ENCODE data around the gene RBP3.

Gene RBP3

GRCh38 chr10:47350671-47351640, 2.8 kb downstream of the RBP3 start:
- Histone ChIP-seq H3K36me3 (ENCODE audit: control insufficient read depth in 2 of 2, insufficient read depth in 1 of 2, low read length in 2 of 2) (no peaks in the 10 kb centered on the region), H3K9me3 (ENCODE audit: control insufficient read depth, insufficient read depth, low read depth, low read length) (no peaks in the 10 kb centered on the region), H3K4me3 (ENCODE audit: low read depth, low read length) (no peak overlapping the region), H3K4me1 (ENCODE audit: control insufficient read depth, insufficient read depth, low read length) (peaks cover 3% of the 10 kb centered on the region; the same call in 1 of the 2 replicates), H3K27ac (ENCODE audit: extremely low read depth, low read depth, low read length) (no peak overlapping the region)
- POLR2A ChIA-PET, result interaction anchor here (0.6 kb wide), 1 partner anchor 68 kb away, joined by 3 read pairs; no protein-coding TSS in a partner anchor
- TF ChIP-seq ZFP37 (tag by site-specific recombination; IDR thresholded peaks at IDR 0.05) (no peak), KLF9 (tag by site-specific recombination; IDR thresholded peaks at IDR 0.05; ENCODE audit: low read depth) (no peak), ZNF549 (tag by site-specific recombination; IDR thresholded peaks at IDR 0.05) (no peak), KLF16 (tag by site-specific recombination; IDR thresholded peaks at IDR 0.05) (no peak), ZNF560 (tag by site-specific recombination; IDR thresholded peaks at IDR 0.05; ENCODE audit: borderline replicate concordance) (no peak), WT1 (tag by site-specific recombination; IDR thresholded peaks at IDR 0.05) (no peak), ZNF138 (tag by site-specific recombination; IDR thresholded peaks at IDR 0.05; ENCODE audit: borderline replicate concordance) (no peak), ZNF132 (tag by site-specific recombination; IDR thresholded peaks at IDR 0.05; ENCODE audit: borderline replicate concordance) (no peak), ZNF362 (tag by site-specific recombination; IDR thresholded peaks at IDR 0.05) (no peak), ZNF792 (tag by site-specific recombination; IDR thresholded peaks at IDR 0.05) (no peak), TRIM28 (IDR thresholded peaks at IDR 0.05; ENCODE audit: borderline replicate concordance, low read length) (no peak), ZNF174 (tag by site-specific recombination; IDR thresholded peaks at IDR 0.05) (no peak), ZNF416 (tag by site-specific recombination; IDR thresholded peaks at IDR 0.05) (no peak), ZNF121 (tag by site-specific recombination; IDR thresholded peaks at IDR 0.05) (no peak), ZNF473 (tag by site-specific recombination; IDR thresholded peaks at IDR 0.05) (no peak), ZNF175 (tag by site-specific recombination; IDR thresholded peaks at IDR 0.05) (no peak), ZNF488 (tag by site-specific recombination; IDR thresholded peaks at IDR 0.05) (no peak), MEIS1 (CRISPR knock-in tag; IDR thresholded peaks at IDR 0.05; ENCODE audit: borderline replicate concordance) (no peak)
- CTCF ChIA-PET, result interaction anchor here (0.7 to 1.3 kb wide), 2 partner anchors 11 to 1122 kb away, joined by 3 to 5 read pairs; no protein-coding TSS in a partner anchor

GRCh38 chr10:47351899-47352815, 4.0 kb downstream of the RBP3 start:
- no peaks in the 10 kb centered on the region for H3K36me3 ChIP-seq (ENCODE audit: control insufficient read depth in 2 of 2, insufficient read depth in 1 of 2, low read length in 2 of 2)
- no peaks in the 10 kb centered on the region for H3K4me1 ChIP-seq (ENCODE audit: control insufficient read depth, insufficient read depth, low read length)
- POLR2A ChIA-PET, result no interaction called here
- CTCF ChIA-PET, result interaction anchor here (0.7 to 2.0 kb wide), 3 partner anchors 10 to 1123 kb away, joined by 3 to 5 read pairs (median 4); no protein-coding TSS in a partner anchor
- H3K27ac ChIP-seq (ENCODE audit: extremely low read depth, low read depth, low read length), result no peak overlapping the region
- no peak for TF ChIP-seq ZSCAN5A (tag by site-specific recombination; IDR thresholded peaks at IDR 0.05)
- no peak for TF ChIP-seq ZNF585B (tag by site-specific recombination; IDR thresholded peaks at IDR 0.05)
- no peak for TF ChIP-seq WT1 (tag by site-specific recombination; IDR thresholded peaks at IDR 0.05)
- TF ChIP-seq ZNF341 (tag by site-specific recombination; IDR thresholded peaks at IDR 0.05; ENCODE audit: low read depth), result no peak
- no peak for TF ChIP-seq ZNF37A (tag by site-specific recombination; IDR thresholded peaks at IDR 0.05)
- TF ChIP-seq ZNF561 (tag by site-specific recombination; IDR thresholded peaks at IDR 0.05; ENCODE audit: borderline replicate concordance), result no peak
- no peak for TF ChIP-seq OVOL3 (tag by site-specific recombination; IDR thresholded peaks at IDR 0.05)
- no peak for TF ChIP-seq ZNF558 (tag by site-specific recombination; IDR thresholded peaks at IDR 0.05)
- H3K9me3 ChIP-seq (ENCODE audit: control insufficient read depth, insufficient read depth, low read depth, low read length), result no peaks in the 10 kb centered on the region
- no peak overlapping the region for H3K4me3 ChIP-seq (ENCODE audit: low read depth, low read length)

All from HEK293 (cell line).